ENCODE measurements around the gene SLFN11.

DNA sequence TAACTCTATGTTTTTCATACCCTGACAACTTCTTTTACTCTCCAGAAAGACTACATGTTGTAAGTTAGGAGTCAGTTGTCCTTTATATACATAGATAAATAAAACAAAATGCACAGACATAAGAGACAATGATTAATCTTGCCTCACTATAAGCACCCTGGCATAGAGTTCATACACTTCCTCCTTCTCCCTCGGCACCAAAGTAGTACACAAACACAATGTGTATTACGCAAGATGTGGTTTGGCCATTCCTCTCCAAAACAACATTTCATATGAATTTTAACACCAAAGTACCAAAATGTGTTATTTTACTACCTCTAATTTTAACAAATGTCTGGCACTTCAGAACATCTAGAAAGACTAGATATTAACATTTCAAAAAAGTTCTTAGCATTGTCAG, 17.2 kb upstream of the SLFN11 start:
- no peak for TF ChIP-seq POLR2A (IDR thresholded peaks at IDR 0.05)
- TF ChIP-seq, protein P1, sequence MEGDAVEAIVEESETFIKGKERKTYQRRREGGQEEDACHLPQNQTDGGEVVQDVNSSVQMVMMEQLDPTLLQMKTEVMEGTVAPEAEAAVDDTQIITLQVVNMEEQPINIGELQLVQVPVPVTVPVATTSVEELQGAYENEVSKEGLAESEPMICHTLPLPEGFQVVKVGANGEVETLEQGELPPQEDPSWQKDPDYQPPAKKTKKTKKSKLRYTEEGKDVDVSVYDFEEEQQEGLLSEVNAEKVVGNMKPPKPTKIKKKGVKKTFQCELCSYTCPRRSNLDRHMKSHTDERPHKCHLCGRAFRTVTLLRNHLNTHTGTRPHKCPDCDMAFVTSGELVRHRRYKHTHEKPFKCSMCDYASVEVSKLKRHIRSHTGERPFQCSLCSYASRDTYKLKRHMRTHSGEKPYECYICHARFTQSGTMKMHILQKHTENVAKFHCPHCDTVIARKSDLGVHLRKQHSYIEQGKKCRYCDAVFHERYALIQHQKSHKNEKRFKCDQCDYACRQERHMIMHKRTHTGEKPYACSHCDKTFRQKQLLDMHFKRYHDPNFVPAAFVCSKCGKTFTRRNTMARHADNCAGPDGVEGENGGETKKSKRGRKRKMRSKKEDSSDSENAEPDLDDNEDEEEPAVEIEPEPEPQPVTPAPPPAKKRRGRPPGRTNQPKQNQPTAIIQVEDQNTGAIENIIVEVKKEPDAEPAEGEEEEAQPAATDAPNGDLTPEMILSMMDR (IDR thresholded peaks at IDR 0.05): no peak
